ENCODE measurements around the gene DUOXA1.
A peak's percentile ranks its signal among the peaks of the same experiment; 100 is the strongest.

DUOXA1 gene

GRCh38 chr15:45133561-45133920 is 3.9 kb upstream of the DUOXA1 start:
- DNase-seq (ENCODE audit: low read depth in 2 of 3, low spot score in 2 of 3), result no peak

GRCh38 chr15:45132844-45133560 is 3.3 kb upstream of the DUOXA1 start:
- no peak for DNase-seq (ENCODE audit: low read depth in 2 of 3, low spot score in 2 of 3)

- no peak for DNase-seq (ENCODE audit: low read depth in 2 of 3, low spot score in 2 of 3)
These were observed 1.8 kb upstream of the DUOXA1 start for GRCh38 chr15:45131510-45131909.

- no peak for DNase-seq (ENCODE audit: low read depth in 2 of 3, low spot score in 2 of 3)
These were observed 767 bp upstream of the DUOXA1 start for GRCh38 chr15:45130291-45131000.

GRCh38 chr15:45128971-45129639 is 574 bp downstream of the DUOXA1 start:
- DNase-seq (ENCODE audit: low read depth in 2 of 3, low spot score in 2 of 3), result no peak

- no peak for DNase-seq (ENCODE audit: low read depth in 2 of 3, low spot score in 2 of 3)
These were observed 3.0 kb downstream of the DUOXA1 start for GRCh38 chr15:45126535-45127158.

GRCh38 chr15:45123397-45123796 is 6.3 kb downstream of the DUOXA1 start:
- no peak for DNase-seq (ENCODE audit: low read depth in 2 of 3, low spot score in 2 of 3)

- no peak for DNase-seq (ENCODE audit: low read depth in 2 of 3, low spot score in 2 of 3)
These were observed 7.0 kb downstream of the DUOXA1 start for GRCh38 chr15:45122719-45123118.

GRCh38 chr15:45121706-45122417 is 7.8 kb downstream of the DUOXA1 start:
- no peak for DNase-seq (ENCODE audit: low read depth in 2 of 3, low spot score in 2 of 3)

- no peak for DNase-seq (ENCODE audit: low read depth in 2 of 3, low spot score in 2 of 3)
These were observed 8.7 kb downstream of the DUOXA1 start for GRCh38 chr15:45121020-45121419.

- DNase-seq (ENCODE audit: low read depth in 2 of 3, low spot score in 2 of 3), result no peak
These were observed 9.4 kb downstream of the DUOXA1 start for GRCh38 chr15:45120081-45120972.

- DNase-seq (ENCODE audit: low read depth in 2 of 3, low spot score in 2 of 3), result no peak
These were observed 10.7 kb downstream of the DUOXA1 start for GRCh38 chr15:45118996-45119395.

- peak; percentile 49 to 62 (median 58) for DNase-seq (ENCODE audit: low read depth in 2 of 3, low spot score in 2 of 3)
These were observed 11.5 kb downstream of the DUOXA1 start for GRCh38 chr15:45118131-45118588.

- DNase-seq (ENCODE audit: low read depth in 2 of 3, low spot score in 2 of 3), result no peak
These were observed 12.2 kb downstream of the DUOXA1 start for GRCh38 chr15:45117308-45118130.

- no peak for DNase-seq (ENCODE audit: low read depth in 2 of 3, low spot score in 2 of 3)
These were observed 13.0 kb downstream of the DUOXA1 start for GRCh38 chr15:45116482-45117307.

- no peak for DNase-seq (ENCODE audit: low read depth in 2 of 3, low spot score in 2 of 3)
These were observed 13.6 kb downstream of the DUOXA1 start for GRCh38 chr15:45116006-45116481.

- DNase-seq (ENCODE audit: low read depth in 2 of 3, low spot score in 2 of 3), result no peak
These were observed 14.3 kb downstream of the DUOXA1 start for GRCh38 chr15:45115312-45115820.

GRCh38 chr15:45114751-45115085 is 15.0 kb downstream of the DUOXA1 start:
- DNase-seq (ENCODE audit: low read depth in 2 of 3, low spot score in 2 of 3), result no peak

All from activated CD8-positive, alpha-beta memory T cell treated with anti-CD3 and anti-CD28 coated beads for 48 hours (primary cell).